ENCODE data around the gene BZW1. TPM values are rescaled to one million over a fixed set of nuclear protein-coding genes. Genes with fewer than 3 reads are reported as not detected.

Gene BZW1
- total RNA-seq, 1 experiment from 2014 or later: 396 TPM

- no peaks in the 10 kb centered on the region for H3K27me3 ChIP-seq (replicated peaks; ENCODE audit: insufficient read depth, low read depth, low read length, poor library complexity)
- H3K9me3 ChIP-seq (ENCODE audit: low read depth, low read length, poor library complexity, severe bottlenecking): peaks cover 9% of the 10 kb centered on the region
- no peak overlapping the region for H3K4me3 ChIP-seq (ENCODE audit: low read depth, low read length, poor library complexity, severe bottlenecking)
- intact Hi-C loops (cut with micrococcal nuclease; ENCODE audit: unreplicated experiment): no loop called here
- ChIA-PET CTCF (no interaction called here), POLR2A (ENCODE audit: low non-redundant PET) (no interaction called here)
- H3K4me1 ChIP-seq (ENCODE audit: insufficient read depth, low read length, poor library complexity, severe bottlenecking): no peaks in the 10 kb centered on the region
- no peak for TF ChIP-seq EZH2 (IDR thresholded peaks at IDR 0.05; ENCODE audit: borderline replicate concordance, low read depth, low read length, poor library complexity, severe bottlenecking)
- no peak for TF ChIP-seq CTCF (conservative IDR thresholded peaks at IDR 0.05; ENCODE audit: low read depth, low read length)
- no TSS peak for BruUV-seq (replicated peaks)
- H3K27ac ChIP-seq (ENCODE audit: low read depth, low read length, poor library complexity, severe bottlenecking): no peak overlapping the region
- DNase-seq (ENCODE audit: low spot score): no peak
- H3K36me3 ChIP-seq (ENCODE audit: insufficient read depth, low read length, poor library complexity, severe bottlenecking): no peaks in the 10 kb centered on the region
Observed at GRCh38 chr2:200839513-200839912, 27.8 kb downstream of the BZW1 start.

- no peaks in the 10 kb centered on the region for H3K27me3 ChIP-seq (replicated peaks; ENCODE audit: insufficient read depth, low read depth, low read length, poor library complexity)
- intact Hi-C loops (cut with micrococcal nuclease; ENCODE audit: unreplicated experiment): no loop called here
- DNase-seq (ENCODE audit: low spot score): no peak
- ChIA-PET CTCF (no interaction called here), POLR2A (ENCODE audit: low non-redundant PET) (no interaction called here)
- H3K27ac ChIP-seq (ENCODE audit: low read depth, low read length, poor library complexity, severe bottlenecking): no peak overlapping the region
- H3K4me3 ChIP-seq (ENCODE audit: low read depth, low read length, poor library complexity, severe bottlenecking): no peak overlapping the region
- BruUV-seq (replicated peaks): no TSS peak
- H3K9me3 ChIP-seq (ENCODE audit: low read depth, low read length, poor library complexity, severe bottlenecking): no peaks in the 10 kb centered on the region
- no peaks in the 10 kb centered on the region for H3K36me3 ChIP-seq (ENCODE audit: insufficient read depth, low read length, poor library complexity, severe bottlenecking)
- H3K4me1 ChIP-seq (ENCODE audit: insufficient read depth, low read length, poor library complexity, severe bottlenecking): no peaks in the 10 kb centered on the region
- TF ChIP-seq CTCF (conservative IDR thresholded peaks at IDR 0.05; ENCODE audit: low read depth, low read length): no peak
- TF ChIP-seq EZH2 (IDR thresholded peaks at IDR 0.05; ENCODE audit: borderline replicate concordance, low read depth, low read length, poor library complexity, severe bottlenecking): no peak
Observed at GRCh38 chr2:200843993-200844948, 32.6 kb downstream of the BZW1 start.

- BruUV-seq (replicated peaks): no TSS peak
- H3K9me3 ChIP-seq (ENCODE audit: low read depth, low read length, poor library complexity, severe bottlenecking): no peaks in the 10 kb centered on the region
- no peak overlapping the region for H3K27ac ChIP-seq (ENCODE audit: low read depth, low read length, poor library complexity, severe bottlenecking)
- intact Hi-C loops (cut with micrococcal nuclease; ENCODE audit: unreplicated experiment): no loop called here
- ChIA-PET POLR2A (ENCODE audit: low non-redundant PET) (no interaction called here), CTCF (no interaction called here)
- H3K27me3 ChIP-seq (replicated peaks; ENCODE audit: insufficient read depth, low read depth, low read length, poor library complexity): no peaks in the 10 kb centered on the region
- no peaks in the 10 kb centered on the region for H3K4me1 ChIP-seq (ENCODE audit: insufficient read depth, low read length, poor library complexity, severe bottlenecking)
- H3K36me3 ChIP-seq (ENCODE audit: insufficient read depth, low read length, poor library complexity, severe bottlenecking): no peaks in the 10 kb centered on the region
- H3K4me3 ChIP-seq (ENCODE audit: low read depth, low read length, poor library complexity, severe bottlenecking): no peak overlapping the region
- TF ChIP-seq EZH2 (IDR thresholded peaks at IDR 0.05; ENCODE audit: borderline replicate concordance, low read depth, low read length, poor library complexity, severe bottlenecking) (no peak), CTCF (conservative IDR thresholded peaks at IDR 0.05; ENCODE audit: low read depth, low read length) (no peak)
- DNase-seq (ENCODE audit: low spot score): no peak
Observed at GRCh38 chr2:200845194-200845593, 33.5 kb downstream of the BZW1 start.

Measured in A673 (cell line).